ENCODE measurements around the gene OR7G3.

Gene OR7G3

GRCh38 chr19:9086761-9087160 lies 40.0 kb downstream of the OR7G3 start, which contains the start of gene OR1M1:
OR1M1 (plus strand) TSS chr19:9087061; CDS start chr19:9093245, 6,184 bp downstream.
- no peak for DNase-seq

- no peak for DNase-seq
Observed at GRCh38 chr19:9078651-9079050, 48.1 kb downstream of the OR7G3 start.

GRCh38 chr19:9076901-9077300 lies 49.8 kb downstream of the OR7G3 start:
- no peak for DNase-seq

Data from CD4-positive, alpha-beta T cell treated with Interleukin-1 beta for 1 hour (primary cell).